ENCODE results near the gene SPTBN5.

DNA sequence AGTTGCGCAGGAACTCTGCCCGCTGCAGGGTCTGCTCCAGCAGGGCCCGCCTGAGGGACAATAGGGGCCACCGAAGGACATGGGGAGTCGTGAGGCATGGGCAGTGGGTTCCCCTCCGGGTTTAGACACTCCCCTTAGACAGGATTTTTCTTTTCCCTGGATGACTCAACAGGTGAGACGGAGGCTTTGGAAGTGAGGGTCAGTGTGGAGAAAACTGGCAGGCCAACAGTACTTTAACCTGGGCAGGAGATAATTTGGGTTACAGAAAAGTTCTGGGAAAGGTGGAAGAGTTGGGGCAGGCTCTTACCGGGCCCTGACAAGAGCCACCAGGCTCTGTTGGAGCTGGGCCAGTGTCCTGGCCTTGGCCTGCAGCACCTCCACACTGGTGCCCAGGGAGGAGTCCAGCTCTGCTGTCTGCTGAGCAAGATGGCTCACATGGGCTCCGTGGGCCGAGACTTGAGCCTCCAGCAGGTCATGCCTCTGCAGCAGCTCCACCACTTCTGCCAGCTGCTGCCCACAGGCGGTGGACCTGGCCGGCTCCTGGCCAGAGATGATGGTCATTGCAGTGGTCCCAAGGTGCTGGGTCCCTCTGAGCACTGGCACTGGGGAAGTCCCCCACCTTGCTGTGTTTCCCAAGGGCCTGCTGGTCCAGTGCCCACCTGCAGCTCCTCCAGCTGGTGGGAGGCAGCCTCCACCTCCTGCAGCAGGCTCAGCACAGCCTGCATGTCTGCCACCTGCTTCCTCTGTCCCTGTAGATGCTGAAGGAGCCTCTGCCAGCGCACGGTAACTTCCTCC is 11.0 kb downstream of the SPTBN5 start:
- TF ChIP-seq, protein P1, sequence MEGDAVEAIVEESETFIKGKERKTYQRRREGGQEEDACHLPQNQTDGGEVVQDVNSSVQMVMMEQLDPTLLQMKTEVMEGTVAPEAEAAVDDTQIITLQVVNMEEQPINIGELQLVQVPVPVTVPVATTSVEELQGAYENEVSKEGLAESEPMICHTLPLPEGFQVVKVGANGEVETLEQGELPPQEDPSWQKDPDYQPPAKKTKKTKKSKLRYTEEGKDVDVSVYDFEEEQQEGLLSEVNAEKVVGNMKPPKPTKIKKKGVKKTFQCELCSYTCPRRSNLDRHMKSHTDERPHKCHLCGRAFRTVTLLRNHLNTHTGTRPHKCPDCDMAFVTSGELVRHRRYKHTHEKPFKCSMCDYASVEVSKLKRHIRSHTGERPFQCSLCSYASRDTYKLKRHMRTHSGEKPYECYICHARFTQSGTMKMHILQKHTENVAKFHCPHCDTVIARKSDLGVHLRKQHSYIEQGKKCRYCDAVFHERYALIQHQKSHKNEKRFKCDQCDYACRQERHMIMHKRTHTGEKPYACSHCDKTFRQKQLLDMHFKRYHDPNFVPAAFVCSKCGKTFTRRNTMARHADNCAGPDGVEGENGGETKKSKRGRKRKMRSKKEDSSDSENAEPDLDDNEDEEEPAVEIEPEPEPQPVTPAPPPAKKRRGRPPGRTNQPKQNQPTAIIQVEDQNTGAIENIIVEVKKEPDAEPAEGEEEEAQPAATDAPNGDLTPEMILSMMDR (conservative IDR thresholded peaks at IDR 0.05 in 1 of 2, IDR thresholded peaks at IDR 0.05 in 1 of 2; ENCODE audit: extremely low read depth in 1 of 2, insufficient read depth in 1 of 2, low read depth in 1 of 2, low read length in 2 of 2): no peak
- no peak for TF ChIP-seq EZH2 (IDR thresholded peaks at IDR 0.05; ENCODE audit: borderline replicate concordance, low read length)
